ENCODE measurements around the gene CLSTN2. TPM values are rescaled to one million over a fixed set of nuclear protein-coding genes. Genes with fewer than 3 reads are reported as not detected.

CLSTN2 gene
- polyA plus RNA-seq, 2 donors: 0.20 TPM

- Histone ChIP-seq H3K9me3 (ENCODE audit: control insufficient read depth in 2 of 2, insufficient read depth in 1 of 2, low read depth in 1 of 2, low read length in 1 of 2) (no peaks in the 10 kb centered on the region), H3K4me3 (ENCODE audit: low read depth in 1 of 2, low read length in 2 of 2) (no peak overlapping the region), H3K27me3 (ENCODE audit: control insufficient read depth in 1 of 2, insufficient read depth in 2 of 2, low read length in 2 of 2) (no peaks in the 10 kb centered on the region), H3K4me1 (ENCODE audit: control insufficient read depth in 2 of 2, insufficient read depth in 2 of 2, low read length in 1 of 2) (no peaks in the 10 kb centered on the region), H3K36me3 (ENCODE audit: control insufficient read depth in 2 of 2, insufficient read depth in 2 of 2, low read length in 1 of 2) (no peaks in the 10 kb centered on the region), H3K27ac (ENCODE audit: low read depth in 2 of 2, low read length in 1 of 2) (no peak overlapping the region)
- 54 to 68% methylated on average over 4 of the region's 4 CpGs for WGBS, 2 donors
Measured at GRCh38 chr3:140258222-140258724, 323.3 kb downstream of the CLSTN2 start.

- H3K27ac ChIP-seq (ENCODE audit: low read depth in 2 of 2, low read length in 1 of 2): no peak overlapping the region
- H3K27me3 ChIP-seq (ENCODE audit: control insufficient read depth in 1 of 2, insufficient read depth in 2 of 2, low read length in 2 of 2): no peaks in the 10 kb centered on the region
- no peaks in the 10 kb centered on the region for H3K9me3 ChIP-seq (ENCODE audit: control insufficient read depth in 2 of 2, insufficient read depth in 1 of 2, low read depth in 1 of 2, low read length in 1 of 2)
- H3K4me3 ChIP-seq (ENCODE audit: low read depth in 1 of 2, low read length in 2 of 2): no peak overlapping the region
- 63 to 69% methylated on average over 5 of the region's 5 CpGs for WGBS, 2 donors
- H3K36me3 ChIP-seq (ENCODE audit: control insufficient read depth in 2 of 2, insufficient read depth in 2 of 2, low read length in 1 of 2): no peaks in the 10 kb centered on the region
- H3K4me1 ChIP-seq (ENCODE audit: control insufficient read depth in 2 of 2, insufficient read depth in 2 of 2, low read length in 1 of 2): no peaks in the 10 kb centered on the region
Measured at GRCh38 chr3:140265302-140265701, 330.3 kb downstream of the CLSTN2 start.

GRCh38 chr3:140268103-140268502, 333.1 kb downstream of the CLSTN2 start:
- Histone ChIP-seq H3K27me3 (ENCODE audit: control insufficient read depth in 1 of 2, insufficient read depth in 2 of 2, low read length in 2 of 2) (no peaks in the 10 kb centered on the region), H3K36me3 (ENCODE audit: control insufficient read depth in 2 of 2, insufficient read depth in 2 of 2, low read length in 1 of 2) (no peaks in the 10 kb centered on the region), H3K9me3 (ENCODE audit: control insufficient read depth in 2 of 2, insufficient read depth in 1 of 2, low read depth in 1 of 2, low read length in 1 of 2) (no peaks in the 10 kb centered on the region), H3K4me1 (ENCODE audit: control insufficient read depth in 2 of 2, insufficient read depth in 2 of 2, low read length in 1 of 2) (no peaks in the 10 kb centered on the region), H3K4me3 (ENCODE audit: low read depth in 1 of 2, low read length in 2 of 2) (no peak overlapping the region), H3K27ac (ENCODE audit: low read depth in 2 of 2, low read length in 1 of 2) (no peak overlapping the region)
- 86 to 87% methylated on average over 3 of the region's 3 CpGs for WGBS, 2 donors

- Histone ChIP-seq H3K4me1 (ENCODE audit: control insufficient read depth in 2 of 2, insufficient read depth in 2 of 2, low read length in 1 of 2) (no peaks in the 10 kb centered on the region), H3K27me3 (ENCODE audit: control insufficient read depth in 1 of 2, insufficient read depth in 2 of 2, low read length in 2 of 2) (no peaks in the 10 kb centered on the region), H3K36me3 (ENCODE audit: control insufficient read depth in 2 of 2, insufficient read depth in 2 of 2, low read length in 1 of 2) (no peaks in the 10 kb centered on the region), H3K27ac (ENCODE audit: low read depth in 2 of 2, low read length in 1 of 2) (no peak overlapping the region), H3K4me3 (ENCODE audit: low read depth in 1 of 2, low read length in 2 of 2) (no peak overlapping the region), H3K9me3 (ENCODE audit: control insufficient read depth in 2 of 2, insufficient read depth in 1 of 2, low read depth in 1 of 2, low read length in 1 of 2) (no peaks in the 10 kb centered on the region)
- WGBS, 2 donors: 92 to 95% methylated on average over 2 of the region's 2 CpGs
Measured at GRCh38 chr3:140268610-140269009, 333.6 kb downstream of the CLSTN2 start.

- H3K27me3 ChIP-seq (ENCODE audit: control insufficient read depth in 1 of 2, insufficient read depth in 2 of 2, low read length in 2 of 2): no peaks in the 10 kb centered on the region
- no peak overlapping the region for H3K4me3 ChIP-seq (ENCODE audit: low read depth in 1 of 2, low read length in 2 of 2)
- H3K9me3 ChIP-seq (ENCODE audit: control insufficient read depth in 2 of 2, insufficient read depth in 1 of 2, low read depth in 1 of 2, low read length in 1 of 2): no peaks in the 10 kb centered on the region
- no peaks in the 10 kb centered on the region for H3K4me1 ChIP-seq (ENCODE audit: control insufficient read depth in 2 of 2, insufficient read depth in 2 of 2, low read length in 1 of 2)
- WGBS, 2 donors: 55 to 78% methylated on average over 3 of the region's 3 CpGs
- no peak overlapping the region for H3K27ac ChIP-seq (ENCODE audit: low read depth in 2 of 2, low read length in 1 of 2)
- H3K36me3 ChIP-seq (ENCODE audit: control insufficient read depth in 2 of 2, insufficient read depth in 2 of 2, low read length in 1 of 2): no peaks in the 10 kb centered on the region
Measured at GRCh38 chr3:140270329-140270728, 335.3 kb downstream of the CLSTN2 start.

GRCh38 chr3:140273542-140274195, 338.7 kb downstream of the CLSTN2 start:
- Histone ChIP-seq H3K9me3 (ENCODE audit: control insufficient read depth in 2 of 2, insufficient read depth in 1 of 2, low read depth in 1 of 2, low read length in 1 of 2) (no peaks in the 10 kb centered on the region), H3K27me3 (ENCODE audit: control insufficient read depth in 1 of 2, insufficient read depth in 2 of 2, low read length in 2 of 2) (no peaks in the 10 kb centered on the region), H3K4me3 (ENCODE audit: low read depth in 1 of 2, low read length in 2 of 2) (no peak overlapping the region), H3K36me3 (ENCODE audit: control insufficient read depth in 2 of 2, insufficient read depth in 2 of 2, low read length in 1 of 2) (no peaks in the 10 kb centered on the region), H3K27ac (ENCODE audit: low read depth in 2 of 2, low read length in 1 of 2) (no peak overlapping the region), H3K4me1 (ENCODE audit: control insufficient read depth in 2 of 2, insufficient read depth in 2 of 2, low read length in 1 of 2) (no peaks in the 10 kb centered on the region)
- WGBS, 2 donors: 56 to 67% methylated on average over 5 of the region's 5 CpGs

- Histone ChIP-seq H3K27me3 (ENCODE audit: control insufficient read depth in 1 of 2, insufficient read depth in 2 of 2, low read length in 2 of 2) (no peaks in the 10 kb centered on the region), H3K9me3 (ENCODE audit: control insufficient read depth in 2 of 2, insufficient read depth in 1 of 2, low read depth in 1 of 2, low read length in 1 of 2) (no peaks in the 10 kb centered on the region), H3K4me3 (ENCODE audit: low read depth in 1 of 2, low read length in 2 of 2) (no peak overlapping the region), H3K4me1 (ENCODE audit: control insufficient read depth in 2 of 2, insufficient read depth in 2 of 2, low read length in 1 of 2) (no peaks in the 10 kb centered on the region), H3K36me3 (ENCODE audit: control insufficient read depth in 2 of 2, insufficient read depth in 2 of 2, low read length in 1 of 2) (no peaks in the 10 kb centered on the region), H3K27ac (ENCODE audit: low read depth in 2 of 2, low read length in 1 of 2) (no peak overlapping the region)
- 74 to 75% methylated on average over 5 of the region's 5 CpGs for WGBS, 2 donors
Measured at GRCh38 chr3:140274429-140274828, 339.4 kb downstream of the CLSTN2 start.

GRCh38 chr3:140276703-140277102, 341.7 kb downstream of the CLSTN2 start:
- Histone ChIP-seq H3K9me3 (ENCODE audit: control insufficient read depth in 2 of 2, insufficient read depth in 1 of 2, low read depth in 1 of 2, low read length in 1 of 2) (no peaks in the 10 kb centered on the region), H3K27ac (ENCODE audit: low read depth in 2 of 2, low read length in 1 of 2) (no peak overlapping the region), H3K4me3 (ENCODE audit: low read depth in 1 of 2, low read length in 2 of 2) (no peak overlapping the region), H3K27me3 (ENCODE audit: control insufficient read depth in 1 of 2, insufficient read depth in 2 of 2, low read length in 2 of 2) (peaks cover 0 to 4% of the 10 kb centered on the region in 2 donors), H3K4me1 (ENCODE audit: control insufficient read depth in 2 of 2, insufficient read depth in 2 of 2, low read length in 1 of 2) (no peaks in the 10 kb centered on the region), H3K36me3 (ENCODE audit: control insufficient read depth in 2 of 2, insufficient read depth in 2 of 2, low read length in 1 of 2) (no peaks in the 10 kb centered on the region)
- WGBS, 2 donors: 64 to 69% methylated on average over 3 of the region's 3 CpGs

GRCh38 chr3:140277886-140278285, 342.9 kb downstream of the CLSTN2 start:
- no peak overlapping the region for H3K4me3 ChIP-seq (ENCODE audit: low read depth in 1 of 2, low read length in 2 of 2)
- no peaks in the 10 kb centered on the region for H3K9me3 ChIP-seq (ENCODE audit: control insufficient read depth in 2 of 2, insufficient read depth in 1 of 2, low read depth in 1 of 2, low read length in 1 of 2)
- no peaks in the 10 kb centered on the region for H3K36me3 ChIP-seq (ENCODE audit: control insufficient read depth in 2 of 2, insufficient read depth in 2 of 2, low read length in 1 of 2)
- H3K27ac ChIP-seq (ENCODE audit: low read depth in 2 of 2, low read length in 1 of 2): no peak overlapping the region
- no peaks in the 10 kb centered on the region for H3K4me1 ChIP-seq (ENCODE audit: control insufficient read depth in 2 of 2, insufficient read depth in 2 of 2, low read length in 1 of 2)
- WGBS, 2 donors: 84 to 89% methylated on average over 4 of the region's 4 CpGs
- H3K27me3 ChIP-seq (ENCODE audit: control insufficient read depth in 1 of 2, insufficient read depth in 2 of 2, low read length in 2 of 2): peaks cover 0 to 4% of the 10 kb centered on the region in 2 donors

- 92 to 93% methylated on average over 3 of the region's 3 CpGs for WGBS, 2 donors
- Histone ChIP-seq H3K36me3 (ENCODE audit: control insufficient read depth in 2 of 2, insufficient read depth in 2 of 2, low read length in 1 of 2) (no peaks in the 10 kb centered on the region), H3K27me3 (ENCODE audit: control insufficient read depth in 1 of 2, insufficient read depth in 2 of 2, low read length in 2 of 2) (peaks cover 0 to 4% of the 10 kb centered on the region in 2 donors), H3K4me1 (ENCODE audit: control insufficient read depth in 2 of 2, insufficient read depth in 2 of 2, low read length in 1 of 2) (no peaks in the 10 kb centered on the region), H3K27ac (ENCODE audit: low read depth in 2 of 2, low read length in 1 of 2) (no peak overlapping the region), H3K9me3 (ENCODE audit: control insufficient read depth in 2 of 2, insufficient read depth in 1 of 2, low read depth in 1 of 2, low read length in 1 of 2) (no peaks in the 10 kb centered on the region), H3K4me3 (ENCODE audit: low read depth in 1 of 2, low read length in 2 of 2) (no peak overlapping the region)
Measured at GRCh38 chr3:140284372-140284771, 349.4 kb downstream of the CLSTN2 start.

Measured in esophagus (tissue), 2 donors.